ENCODE measurements around the gene RCAN2.

The RCAN2 gene

GRCh38 chr6:46476301-46476700, 14.9 kb downstream of the RCAN2 start:
- TF ChIP-seq SIN3A (IDR thresholded peaks at IDR 0.05; ENCODE audit: borderline replicate concordance, insufficient read depth, low read length), result no peak
- TF ChIP-seq POLR2AphosphoS5 (IDR thresholded peaks at IDR 0.05; ENCODE audit: low read depth, low read length), result no peak
- no peak for TF ChIP-seq FOXP2 (optimal IDR thresholded peaks at IDR 0.05; ENCODE audit: borderline replicate concordance, extremely low read depth, extremely low read length, insufficient read depth)
- no peak for TF ChIP-seq TAF1 (IDR thresholded peaks at IDR 0.05; ENCODE audit: borderline replicate concordance, insufficient read depth, low read length)
- no peak for TF ChIP-seq REST (IDR thresholded peaks at IDR 0.05; ENCODE audit: insufficient read depth in 1 of 2, low read depth in 2 of 2, low read length in 2 of 2)

- TF ChIP-seq FOXP2 (optimal IDR thresholded peaks at IDR 0.05; ENCODE audit: borderline replicate concordance, extremely low read depth, extremely low read length, insufficient read depth), result no peak
- TF ChIP-seq REST (IDR thresholded peaks at IDR 0.05; ENCODE audit: insufficient read depth in 1 of 2, low read depth in 2 of 2, low read length in 2 of 2), result no peak
- TF ChIP-seq TAF1 (IDR thresholded peaks at IDR 0.05; ENCODE audit: borderline replicate concordance, insufficient read depth, low read length), result no peak
- TF ChIP-seq SIN3A (IDR thresholded peaks at IDR 0.05; ENCODE audit: borderline replicate concordance, insufficient read depth, low read length), result no peak
- TF ChIP-seq POLR2AphosphoS5 (IDR thresholded peaks at IDR 0.05; ENCODE audit: low read depth, low read length), result no peak
These were observed 17.4 kb downstream of the RCAN2 start for GRCh38 chr6:46473881-46474280.

- TF ChIP-seq REST (IDR thresholded peaks at IDR 0.05; ENCODE audit: insufficient read depth in 1 of 2, low read depth in 2 of 2, low read length in 2 of 2), result no peak
- TF ChIP-seq POLR2AphosphoS5 (IDR thresholded peaks at IDR 0.05; ENCODE audit: low read depth, low read length), result no peak
- no peak for TF ChIP-seq SIN3A (IDR thresholded peaks at IDR 0.05; ENCODE audit: borderline replicate concordance, insufficient read depth, low read length)
- TF ChIP-seq TAF1 (IDR thresholded peaks at IDR 0.05; ENCODE audit: borderline replicate concordance, insufficient read depth, low read length), result no peak
- TF ChIP-seq FOXP2 (optimal IDR thresholded peaks at IDR 0.05; ENCODE audit: borderline replicate concordance, extremely low read depth, extremely low read length, insufficient read depth), result no peak
These were observed 19.0 kb downstream of the RCAN2 start for GRCh38 chr6:46472243-46472642.

GRCh38 chr6:46469021-46469420, 22.2 kb downstream of the RCAN2 start:
- TF ChIP-seq TAF1 (IDR thresholded peaks at IDR 0.05; ENCODE audit: borderline replicate concordance, insufficient read depth, low read length) (no peak), REST (IDR thresholded peaks at IDR 0.05; ENCODE audit: insufficient read depth in 1 of 2, low read depth in 2 of 2, low read length in 2 of 2) (no peak), POLR2AphosphoS5 (IDR thresholded peaks at IDR 0.05; ENCODE audit: low read depth, low read length) (no peak), FOXP2 (optimal IDR thresholded peaks at IDR 0.05; ENCODE audit: borderline replicate concordance, extremely low read depth, extremely low read length, insufficient read depth) (no peak), SIN3A (IDR thresholded peaks at IDR 0.05; ENCODE audit: borderline replicate concordance, insufficient read depth, low read length) (no peak)

Data from PFSK-1 (cell line).